Lower lobe of right lung (tissue), 2 donors: ENCODE data around the gene CAPS. TPM values are rescaled to one million over a fixed set of nuclear protein-coding genes. Genes with fewer than 3 reads are reported as not detected.
A peak's percentile ranks its signal among the peaks of the same experiment; 100 is the strongest.

ENCODE experiments used
- ATAC-seq, 2 donors: fragments of 200-7000 bp; cut with Tn5 transposase; one replicate each; pipeline ENCODE4 v1.9.1; 2020 to 2022; ENCODE audit warnings: mild to moderate bottlenecking in 2 of 2, moderate library complexity in 2 of 2
- DNase-seq: peaks from one replicate; pipeline ENCODE4 v3.0.0-alpha.2; 2020
- H3K27ac ChIP-seq: fragments of 200-600 bp; one replicate; pipeline ENCODE4 v1.8.0; 2022
- H3K27me3 ChIP-seq: fragments of 200-600 bp; one replicate; pipeline ENCODE4 v1.8.0; 2022; ENCODE audit warnings: low read depth
- H3K36me3 ChIP-seq: fragments of 200-600 bp; one replicate; pipeline ENCODE4 v1.8.0; 2022; ENCODE audit warnings: mild to moderate bottlenecking
- H3K4me1 ChIP-seq: fragments of 200-600 bp; one replicate; pipeline ENCODE4 v1.8.0; 2022
- H3K4me3 ChIP-seq: fragments of 200-600 bp; one replicate; pipeline ENCODE4 v1.8.0; 2022; ENCODE audit warnings: mild to moderate bottlenecking
- H3K9me3 ChIP-seq: fragments of 200-600 bp; one replicate; pipeline ENCODE4 v1.8.0; 2022
- CTCF ChIP-seq: fragments of 200-600 bp; IDR thresholded peaks from one replicate; pipeline ENCODE4 v1.8.0; 2022; ENCODE audit warnings: antibody characterized with exemption, mild to moderate bottlenecking
- intact Hi-C: fragments of 100-400 bp; cut with DNase I; formaldehyde crosslinking; loops from one replicate; pipeline ENCODE4 v1.11.0; 2022
- total RNA-seq: library from RNA; stranded (reverse); fragmentation: NEBNext Ultra II Directional; extraction: Animal tissue kit (Norgen Biotek cat#: 25700); gene quantifications from one replicate; pipeline ENCODE4 v1.2.1, GENCODE V29; 2021
- donor health status: DM: no; HTN: yes; CAD: no; lungs with severe emphysema.

Gene CAPS
- total RNA-seq, 1 donor from 2014 or later, result 76.7 TPM

DNA sequence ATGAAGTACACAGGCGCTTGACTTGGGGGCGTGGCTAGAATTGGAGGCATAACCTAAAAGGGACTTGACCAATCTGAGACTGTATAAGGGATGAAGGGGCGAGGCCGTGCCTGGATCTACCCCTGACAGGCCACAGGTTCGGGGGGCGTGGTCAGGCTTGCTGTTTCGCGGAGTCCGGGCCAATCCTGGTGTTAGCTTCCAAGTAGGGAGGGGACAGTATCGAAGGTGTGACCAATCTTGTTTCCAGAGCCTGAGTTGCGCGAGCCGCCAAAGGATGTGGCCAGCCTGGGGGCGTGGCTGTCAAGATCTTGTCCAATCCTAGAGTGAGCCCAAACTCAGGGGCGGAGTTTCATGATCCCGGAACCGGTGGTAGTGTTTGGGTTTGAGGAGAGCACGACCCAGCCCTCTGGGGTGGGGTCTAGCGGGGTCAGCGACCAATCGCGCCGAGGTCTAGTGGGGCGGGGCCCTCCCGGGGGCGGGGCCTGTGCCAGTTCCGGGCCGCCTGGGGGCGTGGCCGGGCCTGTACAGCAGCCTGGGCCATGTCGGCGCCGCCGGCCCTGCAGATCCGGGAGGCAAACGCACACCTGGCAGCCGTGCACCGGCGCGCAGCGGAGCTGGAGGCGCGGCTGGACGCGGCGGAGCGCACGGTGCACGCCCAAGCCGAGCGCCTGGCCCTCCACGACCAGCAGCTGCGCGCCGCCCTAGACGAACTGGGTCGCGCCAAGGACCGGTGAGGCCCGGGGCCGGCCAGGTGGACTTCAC, 9.5 kb upstream of the CAPS start, which contains the start of gene VMAC:
Gene VMAC (plus strand): TSS at position 521 of the 762 bp plus-strand sequence. CDS start 19 bp downstream, at position 540.
- ATAC-seq, result peak; percentile 90 to 93
- peak; percentile 100 for DNase-seq
- intact Hi-C loops, result no loop called here
- peaks cover 25% of the 10 kb centered on the region for H3K36me3 ChIP-seq
- H3K4me3 ChIP-seq, result peak within 1 kb of the TSS; percentile 90
- H3K9me3 ChIP-seq, result no peaks in the 10 kb centered on the region
- no peak for TF ChIP-seq CTCF
- peak within 1 kb of the TSS; percentile 92 for H3K27ac ChIP-seq
- no peaks in the 10 kb centered on the region for H3K27me3 ChIP-seq
- peaks cover 26% of the 10 kb centered on the region for H3K4me1 ChIP-seq

- Histone ChIP-seq H3K4me3 (peak overlapping the region; percentile 90), H3K27me3 (no peaks in the 10 kb centered on the region), H3K9me3 (no peaks in the 10 kb centered on the region), H3K36me3 (peaks cover 26% of the 10 kb centered on the region), H3K4me1 (peaks cover 26% of the 10 kb centered on the region), H3K27ac (peak overlapping the region; percentile 85)
- TF ChIP-seq CTCF, result no peak
- DNase-seq, result no peak
- no peak for ATAC-seq
- intact Hi-C loops, result no loop called here
Measured at GRCh38 chr19:5905114-5905778, 8.8 kb upstream of the CAPS start.

GRCh38 chr19:5907241-5907640, 6.8 kb upstream of the CAPS start:
- peaks cover 26% of the 10 kb centered on the region for H3K36me3 ChIP-seq
- H3K27ac ChIP-seq, result no peak overlapping the region
- ATAC-seq (no peak), DNase-seq (no peak)
- no peak overlapping the region for H3K4me3 ChIP-seq
- H3K27me3 ChIP-seq, result no peaks in the 10 kb centered on the region
- peaks cover 23% of the 10 kb centered on the region for H3K4me1 ChIP-seq
- H3K9me3 ChIP-seq, result no peaks in the 10 kb centered on the region
- TF ChIP-seq CTCF, result no peak
- intact Hi-C loops, result no loop called here

DNA sequence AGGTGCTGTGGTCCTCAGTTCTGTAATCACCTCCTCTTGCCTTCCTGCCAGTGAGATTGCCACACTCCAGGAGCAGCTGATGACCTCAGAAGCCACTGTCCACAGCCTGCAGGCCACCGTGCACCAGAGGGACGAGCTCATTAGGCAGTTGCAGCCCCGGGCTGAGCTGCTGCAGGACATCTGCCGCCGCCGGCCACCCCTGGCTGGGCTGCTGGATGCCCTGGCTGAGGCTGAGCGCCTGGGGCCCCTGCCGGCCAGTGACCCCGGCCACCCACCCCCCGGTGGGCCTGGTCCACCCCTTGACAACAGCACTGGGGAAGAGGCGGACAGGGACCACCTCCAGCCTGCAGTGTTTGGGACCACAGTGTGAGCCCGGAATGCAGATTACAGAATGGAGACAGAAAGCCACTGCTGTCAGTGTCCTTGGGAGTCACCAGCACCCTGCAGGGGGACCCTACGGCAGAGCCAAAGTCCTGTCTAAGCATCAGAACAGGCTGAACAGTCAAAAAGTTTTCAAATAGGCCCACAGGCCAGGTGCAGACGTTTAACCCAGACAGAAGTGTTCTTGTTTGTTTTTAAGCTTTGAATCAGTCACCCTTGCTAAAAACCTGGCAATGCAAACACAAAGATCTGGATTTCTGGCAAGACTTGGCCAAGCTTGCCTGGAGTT, 5.1 kb upstream of the CAPS start:
- DNase-seq, result no peak

GRCh38 chr19:5910638-5910907, 3.5 kb upstream of the CAPS start:
- peaks cover 28% of the 10 kb centered on the region for H3K4me1 ChIP-seq
- TF ChIP-seq CTCF, result no peak
- no peak overlapping the region for H3K27ac ChIP-seq
- no peak for DNase-seq
- no peak for ATAC-seq
- H3K36me3 ChIP-seq, result peaks cover 38% of the 10 kb centered on the region
- no peaks in the 10 kb centered on the region for H3K27me3 ChIP-seq
- no peaks in the 10 kb centered on the region for H3K9me3 ChIP-seq
- no peak overlapping the region for H3K4me3 ChIP-seq
- intact Hi-C loops, result no loop called here

More for the DNA sequence above, 5.1 kb upstream of the CAPS start:
- no peaks in the 10 kb centered on the region for H3K27me3 ChIP-seq
- H3K27ac ChIP-seq, result no peak overlapping the region
- peaks cover 17% of the 10 kb centered on the region for H3K4me1 ChIP-seq
- peaks cover 26% of the 10 kb centered on the region for H3K36me3 ChIP-seq
- no peaks in the 10 kb centered on the region for H3K9me3 ChIP-seq
- intact Hi-C loops, result no loop called here
- no peak overlapping the region for H3K4me3 ChIP-seq
- ATAC-seq, result no peak
- no peak for TF ChIP-seq CTCF
